ENCODE data around the gene CEP63. TPM values are rescaled to one million over a fixed set of nuclear protein-coding genes. Genes with fewer than 3 reads are reported as not detected.

CEP63 gene
- total and polyA plus RNA-seq, 9 of the 15 experiments (the other 6 are each of a cell fraction or from before 2014, with no cell fraction given), result 5.1 to 17.8 (median 10.6) TPM

GRCh38 chr3:134485075-134485717 is 661 bp upstream of the CEP63 start:
- BruUV-seq (replicated peaks), result TSS peak; percentile 57
- POLR2A ChIA-PET, result interaction anchor here (0.6 to 1.9 kb wide), 4 partner anchors 10 to 201 kb away, joined by 3 to 5 read pairs (median 3); no protein-coding TSS in a partner anchor
- ATAC-seq, result peak; percentile 8
- TF ChIP-seq FOXK2 (conservative IDR thresholded peaks at IDR 0.05 in 1 of 2, IDR thresholded peaks at IDR 0.05 in 1 of 2; ENCODE audit: low read depth in 2 of 2) (peak in 1 of 2 experiments; percentile 9; a peak in 1 of 4 replicates), MTA3 (IDR thresholded peaks at IDR 0.05; ENCODE audit: borderline replicate concordance) (peak; percentile 71; the same call in 1 of the 2 replicates), BHLHE40 (IDR thresholded peaks at IDR 0.05; ENCODE audit: low read length) (peak; percentile 70), STAT5B (CRISPR knock-in tag; IDR thresholded peaks at IDR 0.05) (no peak), CBX1 (IDR thresholded peaks at IDR 0.05; ENCODE audit: low read depth) (no peak), HBP1 (CRISPR knock-in tag; IDR thresholded peaks at IDR 0.05) (no peak), HCFC1 (IDR thresholded peaks at IDR 0.05; ENCODE audit: low read depth, low read length) (0 out of 2 replicates have a peak, but pooled peaks have one; percentile 16), AFF4 (CRISPR knock-in tag; IDR thresholded peaks at IDR 0.05) (0 out of 2 replicates have a peak, but pooled peaks have one; percentile 17), POLR2AphosphoS5 (IDR thresholded peaks at IDR 0.05; ENCODE audit: control insufficient read depth, insufficient read depth, low read depth, low read length) (0 out of 2 replicates have a peak, but pooled peaks have one; percentile 24), ZNF561 (CRISPR knock-in tag; conservative IDR thresholded peaks at IDR 0.05) (no peak), USF1 (CRISPR knock-in tag; IDR thresholded peaks at IDR 0.05) (no peak), RFX5 (IDR thresholded peaks at IDR 0.05; ENCODE audit: low read depth, low read length) (no peak)

More at GRCh38 chr3:134485075-134485717, 661 bp upstream of the CEP63 start:
- H3K27ac ChIP-seq (ENCODE audit: extremely low read depth, low read depth, low read length), result peak overlapping the region; percentile 92
- no peaks in the 10 kb centered on the region for H4K20me1 ChIP-seq (replicated peaks; ENCODE audit: control insufficient read depth, insufficient read depth, low read length)
- peak overlapping the region; percentile 99 for H3K4me2 ChIP-seq (ENCODE audit: insufficient read depth, low read length)
- peaks cover 59% of the 10 kb centered on the region for H3K79me2 ChIP-seq (ENCODE audit: control insufficient read depth, insufficient read depth, low read length)
- peaks cover 36% of the 10 kb centered on the region for H3K36me3 ChIP-seq (ENCODE audit: control insufficient read depth, insufficient read depth, low read length)
- WGBS (ENCODE audit: insufficient coverage, low coverage, missing lambda C conversion rate), result under 1% methylated on average over 23 of the region's 24 CpGs
- no peaks in the 10 kb centered on the region for H3K9me1 ChIP-seq (ENCODE audit: control insufficient read depth, insufficient read depth, low read length)
- CTCF ChIA-PET (ENCODE audit: low intra/inter-chr PET ratio), result no interaction called here
- FAIRE-seq (no peak), DNase-seq (ENCODE audit: extremely low read depth in 1 of 4, low spot score in 3 of 4) (peak in 3 of 4 experiments; percentile 14 to 29 (median 18))
- H3K9me3 ChIP-seq (replicated peaks; ENCODE audit: control insufficient read depth, insufficient read depth, low read depth, low read length), result no peaks in the 10 kb centered on the region
- H2AFZ ChIP-seq (ENCODE audit: low read depth, low read length), result peak overlapping the region; percentile 95
- in situ Hi-C loops (cut with MboI), result loop anchor here (25.0 kb wide), 1 partner anchor 673 kb away; the partner anchor contains the start of gene SRPRB
- H3K9ac ChIP-seq (ENCODE audit: insufficient read depth in 1 of 2, low read depth in 2 of 2, low read length in 2 of 2), result peak overlapping the region; percentile 93 to 99
- intact Hi-C loops (cut with micrococcal nuclease), result no loop called here
- peaks cover 8 to 17% of the 10 kb centered on the region in 2 experiments; a peak in 4 of 5 replicates for H3K4me1 ChIP-seq (replicated peaks in 1 of 2; ENCODE audit: control insufficient read depth in 2 of 2, insufficient read depth in 2 of 2, low read length in 2 of 2)
- no peaks in the 10 kb centered on the region for H3K27me3 ChIP-seq (ENCODE audit: control insufficient read depth in 2 of 2, insufficient read depth in 2 of 2, low read length in 2 of 2)
- peak overlapping the region; percentile 74 for H3K4me3 ChIP-seq
